GM19099 (cell line): ENCODE data around the gene MMAB.

Experiments
- POLR2A ChIP-seq: IDR thresholded peaks from 3 replicates; pipeline ENCODE4 v1.6.1; 2011; ENCODE audit warnings: low read depth; ENCODE audit not compliant: insufficient read length; ENCODE audit errors: extremely low read depth

Gene MMAB

GRCh38 chr12:109542876-109543275 lies 30.4 kb downstream of the MMAB start:
- no peak for TF ChIP-seq POLR2A

DNA sequence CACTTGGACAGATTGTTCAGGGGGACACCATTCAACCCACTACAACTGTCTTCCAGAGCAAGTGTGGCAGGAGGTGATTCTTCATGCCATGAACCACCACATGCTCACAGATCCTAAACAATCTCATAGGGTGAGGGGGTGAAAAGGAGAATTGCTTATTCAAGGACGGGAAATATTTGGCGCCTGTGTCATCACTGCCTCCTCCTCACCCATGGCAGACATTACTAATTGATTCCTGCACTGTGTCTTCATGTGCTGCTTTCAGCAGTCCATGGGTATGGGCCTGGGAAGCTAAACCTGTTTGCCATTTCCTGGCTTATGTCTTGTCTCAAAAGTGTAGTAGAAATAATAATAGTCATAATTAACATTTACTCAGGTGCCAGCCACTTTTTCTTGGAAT lies 31.3 kb downstream of the MMAB start:
- no peak for TF ChIP-seq POLR2A

- no peak for TF ChIP-seq POLR2A
Measured at GRCh38 chr12:109541413-109541726, 31.9 kb downstream of the MMAB start.

GRCh38 chr12:109540526-109541412 lies 32.5 kb downstream of the MMAB start:
- no peak for TF ChIP-seq POLR2A

- TF ChIP-seq POLR2A, result no peak
Measured at GRCh38 chr12:109539508-109539907, 33.8 kb downstream of the MMAB start.

- no peak for TF ChIP-seq POLR2A
Measured at GRCh38 chr12:109538191-109538863, 35.0 kb downstream of the MMAB start.

GRCh38 chr12:109537136-109537535 lies 36.2 kb downstream of the MMAB start:
- TF ChIP-seq POLR2A, result no peak

- no peak for TF ChIP-seq POLR2A
Measured at GRCh38 chr12:109535863-109536250, 37.4 kb downstream of the MMAB start.

DNA sequence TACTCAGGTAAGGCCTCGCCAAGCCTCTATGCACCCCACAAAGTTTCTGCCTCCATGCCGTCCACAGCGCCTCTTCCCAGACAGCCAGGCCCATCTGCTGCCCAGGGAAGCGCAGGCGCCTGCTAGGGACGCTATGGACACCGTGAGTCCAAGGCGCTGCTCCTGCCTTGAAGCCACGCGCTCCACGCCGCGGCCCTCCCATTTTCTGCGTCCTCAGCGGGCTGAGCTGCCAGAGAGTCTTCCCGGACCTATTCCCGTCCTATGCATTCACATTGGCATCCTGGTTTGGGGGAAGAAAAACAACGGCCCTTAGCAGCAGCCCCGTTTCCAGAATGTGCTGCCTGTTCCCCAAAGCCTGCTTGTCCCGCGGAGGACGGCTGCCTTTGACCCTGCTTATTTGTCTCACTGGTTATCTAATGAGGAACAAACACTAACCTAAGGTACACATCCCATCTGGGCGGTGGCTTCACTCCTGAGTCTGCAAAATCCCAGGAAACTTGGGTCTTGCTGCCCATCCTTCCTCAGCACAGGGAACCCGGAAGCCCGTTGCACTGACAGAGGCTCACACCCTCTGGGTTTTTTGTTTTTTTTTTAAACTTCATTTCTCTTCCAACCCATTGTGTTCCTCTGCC lies 38.0 kb downstream of the MMAB start:
- no peak for TF ChIP-seq POLR2A

DNA sequence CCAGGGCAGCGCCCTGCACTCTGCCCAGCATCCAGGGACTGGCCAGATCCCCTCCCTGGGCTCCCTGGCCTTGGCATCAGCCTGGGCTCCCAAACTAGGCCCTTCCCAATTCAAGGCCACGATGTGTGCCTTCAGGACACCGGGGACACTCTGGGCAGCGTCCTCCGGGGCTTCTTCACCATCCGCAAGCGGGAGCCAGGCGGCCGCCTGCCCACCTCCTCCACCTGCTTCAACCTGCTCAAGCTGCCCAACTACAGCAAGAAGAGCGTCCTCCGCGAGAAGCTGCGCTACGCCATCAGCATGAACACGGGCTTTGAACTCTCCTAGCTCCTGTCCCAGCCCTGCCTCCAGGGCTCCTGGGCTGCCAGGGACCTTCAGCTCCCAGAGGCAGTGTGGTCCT lies 38.8 kb downstream of the MMAB start:
- no peak for TF ChIP-seq POLR2A

GRCh38 chr12:109533487-109533740 lies 39.9 kb downstream of the MMAB start:
- TF ChIP-seq POLR2A, result no peak

- TF ChIP-seq POLR2A, result no peak
Measured at GRCh38 chr12:109532721-109533486, 40.4 kb downstream of the MMAB start.

GRCh38 chr12:109531411-109531810 lies 41.9 kb downstream of the MMAB start:
- TF ChIP-seq POLR2A, result no peak

DNA sequence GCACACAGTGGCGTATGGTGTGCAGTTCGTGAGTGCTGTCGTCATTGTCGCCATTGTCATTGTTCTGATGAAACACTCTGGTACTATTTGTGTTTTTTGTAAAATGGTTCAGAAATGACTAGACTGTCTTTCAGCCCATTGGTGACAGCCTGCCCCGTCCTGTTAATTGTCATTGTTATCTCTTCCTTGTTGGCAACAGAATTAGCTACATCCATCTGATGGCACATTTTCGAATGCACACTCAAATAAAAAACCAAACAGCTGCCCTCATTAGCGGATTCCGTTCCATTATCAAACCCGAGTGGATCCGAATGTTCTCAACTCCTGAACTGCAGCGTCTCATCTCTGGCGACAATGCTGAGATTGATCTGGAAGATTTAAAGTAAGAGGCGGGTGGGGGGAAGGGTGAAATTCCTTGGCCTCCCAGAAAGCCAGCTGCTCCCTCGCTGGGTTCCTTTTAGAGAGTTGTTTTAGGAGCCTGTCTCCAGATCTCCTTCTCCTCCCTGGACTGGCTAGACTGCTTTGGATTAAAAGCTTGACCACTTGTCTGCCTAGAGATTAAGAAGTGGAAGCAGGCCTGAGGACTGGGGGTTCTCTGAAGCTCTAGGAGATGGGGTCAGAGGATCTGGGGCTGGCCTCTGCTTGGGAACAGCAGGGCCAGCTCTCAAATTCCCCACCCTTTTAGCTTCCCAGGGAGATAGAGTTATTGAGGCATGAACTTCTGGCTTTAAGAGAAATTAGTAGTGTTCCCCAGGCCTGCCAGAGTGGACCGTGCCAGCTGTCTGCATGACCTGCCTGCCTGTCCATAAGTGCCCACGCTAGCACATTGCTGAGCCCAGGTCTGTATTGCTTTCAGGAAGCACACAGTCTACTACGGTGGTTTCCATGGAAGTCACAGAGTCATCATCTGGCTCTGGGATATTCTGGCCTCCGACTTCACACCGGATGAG lies 43.3 kb downstream of the MMAB start:
- TF ChIP-seq POLR2A, result no peak
